ENCODE results near the gene ERBB4.
"Not testable (repeated sequence)": the region's sequence is repeated elsewhere in the genome, so short reads cannot be mapped to it uniquely, and the experiment has no call there.

Gene ERBB4

DNA sequence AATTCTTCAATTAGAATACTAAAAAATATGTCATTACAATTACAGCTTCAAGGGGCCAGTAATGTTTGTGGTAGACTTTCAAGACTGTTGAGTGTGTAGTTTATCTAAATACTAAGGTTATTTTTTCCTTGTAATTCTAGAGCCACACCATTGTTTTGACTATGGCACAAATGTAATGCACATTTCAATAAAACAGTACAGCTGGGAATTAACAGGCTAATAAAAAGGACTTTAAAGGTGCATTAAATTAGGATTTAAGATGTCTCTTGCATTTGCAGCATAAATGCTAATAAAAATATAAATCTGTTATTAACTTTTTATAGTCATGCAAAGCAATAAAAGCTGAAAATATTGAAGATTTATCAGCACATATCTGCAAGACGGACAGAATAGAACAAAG lies 344.8 kb downstream of the ERBB4 start:
- no peak for DNase-seq

DNA sequence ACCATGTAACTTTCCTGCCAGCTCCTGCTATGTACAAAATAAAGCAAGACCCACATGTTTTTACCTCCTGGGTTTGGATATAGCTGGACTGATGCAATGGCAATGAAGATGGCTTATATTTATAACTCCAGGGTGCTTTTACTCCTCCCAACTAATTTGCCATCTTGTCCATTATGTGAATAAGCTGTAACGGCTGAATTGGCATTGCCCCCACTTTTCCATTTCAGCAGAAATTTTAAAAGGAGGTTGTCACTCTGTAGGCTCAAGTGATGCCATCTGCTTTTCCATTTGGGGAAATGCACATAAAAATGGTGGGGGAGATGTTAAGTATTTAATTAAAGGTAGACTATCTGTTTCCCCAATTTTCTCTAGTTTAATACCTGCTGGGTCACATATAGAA lies 345.5 kb downstream of the ERBB4 start:
- DNase-seq = no peak

DNA sequence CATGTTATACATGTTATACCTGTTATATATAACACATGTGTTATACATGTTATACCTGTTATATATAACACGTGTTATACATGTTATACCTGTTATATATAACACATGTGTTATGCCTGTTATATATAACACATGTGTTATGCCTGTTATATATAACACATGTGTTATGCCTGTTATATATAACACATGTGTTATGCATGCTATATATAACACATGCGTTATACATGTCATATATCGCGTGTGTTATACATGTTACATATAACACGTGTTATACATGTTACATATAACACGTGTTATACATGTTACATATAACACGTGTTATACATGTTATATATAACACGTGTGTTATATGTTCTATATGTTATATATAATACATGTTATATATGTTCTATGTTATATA lies 347.2 kb downstream of the ERBB4 start:
- DNase-seq = not testable (repeated sequence)

DNA sequence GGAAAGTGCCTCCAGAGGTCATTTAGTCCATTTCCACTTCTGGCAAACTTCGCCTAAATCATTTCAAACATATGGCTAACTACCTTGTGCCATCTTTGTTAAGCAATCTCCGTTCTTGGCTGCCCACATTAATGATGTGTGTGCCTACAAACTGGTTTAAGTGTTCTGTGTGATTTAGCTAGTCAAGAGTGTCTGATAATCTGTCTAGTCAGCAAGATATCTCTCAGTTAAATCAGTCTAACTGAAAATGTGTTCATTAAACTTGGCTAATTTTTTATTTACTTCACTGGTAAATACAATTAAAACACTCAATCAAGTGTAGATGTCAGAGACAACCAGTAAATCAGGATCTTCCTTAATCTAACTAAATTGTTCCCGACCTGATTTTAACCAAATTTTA lies 352.4 kb downstream of the ERBB4 start:
- no peak for DNase-seq

DNA sequence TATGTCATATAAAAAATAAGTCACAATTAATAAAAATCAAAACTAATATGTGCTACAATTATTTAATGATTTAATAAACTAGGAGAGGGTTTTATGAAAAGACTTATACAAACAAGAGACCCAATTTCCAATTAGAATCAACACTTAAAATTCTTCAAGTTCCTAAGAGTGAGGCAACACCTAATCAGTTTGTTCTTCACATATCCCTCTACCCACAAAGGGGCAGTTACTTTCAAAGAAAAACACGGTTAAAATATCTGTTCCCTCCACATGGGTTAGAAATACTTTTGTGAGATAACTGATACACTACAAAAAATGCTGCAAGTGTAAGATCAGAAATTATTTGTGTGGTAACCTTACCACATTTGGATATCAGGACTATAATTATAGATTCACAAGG lies 357.0 kb downstream of the ERBB4 start:
- no peak for DNase-seq

DNA sequence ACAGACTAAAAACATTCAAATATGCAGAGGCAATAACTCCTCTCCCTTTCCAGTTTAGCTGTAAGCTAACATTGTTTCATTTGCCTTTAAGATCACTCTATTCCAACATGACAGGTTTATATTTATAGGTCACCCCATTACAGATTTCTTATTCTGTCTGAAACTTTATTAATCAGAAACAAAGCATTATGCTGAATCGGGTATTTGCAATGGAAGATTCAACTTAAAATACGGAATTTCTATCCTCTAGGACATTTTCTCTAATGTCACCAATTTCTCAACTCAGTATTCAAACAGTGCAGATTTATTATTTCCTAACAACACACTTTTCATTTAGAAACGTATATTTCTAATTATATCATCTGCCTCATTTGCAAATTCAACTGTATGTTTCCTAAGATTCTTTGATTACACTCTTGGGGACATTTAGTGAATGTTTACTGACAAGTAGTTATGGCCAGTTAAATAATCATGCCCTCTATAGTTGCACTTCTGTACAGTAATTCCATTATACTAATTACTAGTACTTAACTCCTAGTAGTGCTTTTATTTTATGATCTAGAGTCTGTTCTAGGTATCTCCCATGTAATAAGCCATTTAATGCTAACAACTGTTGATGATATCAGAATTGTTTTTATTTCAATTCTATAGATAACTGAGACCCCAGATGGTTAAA lies 358.1 kb downstream of the ERBB4 start:
- DNase-seq = no peak

DNA sequence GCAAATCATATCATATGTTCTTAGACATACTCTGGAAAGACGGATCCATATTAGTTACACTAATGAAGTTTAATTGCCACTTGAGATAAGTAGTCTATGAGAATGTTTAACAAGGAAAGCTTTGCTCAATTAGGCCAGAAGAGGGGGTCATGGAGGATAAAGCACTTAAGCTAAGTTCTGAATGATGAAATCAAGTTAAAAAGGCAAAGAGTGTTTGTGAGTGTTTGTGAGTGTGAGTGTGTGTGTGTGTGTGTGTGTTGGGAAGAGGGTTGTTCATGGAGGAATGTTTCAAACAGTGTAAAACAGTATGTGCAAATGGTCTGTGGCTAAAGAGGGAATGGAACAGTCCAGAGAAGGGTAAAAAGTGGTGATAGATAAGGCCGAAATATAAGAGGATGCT lies 360.9 kb downstream of the ERBB4 start:
- DNase-seq = no peak

DNA sequence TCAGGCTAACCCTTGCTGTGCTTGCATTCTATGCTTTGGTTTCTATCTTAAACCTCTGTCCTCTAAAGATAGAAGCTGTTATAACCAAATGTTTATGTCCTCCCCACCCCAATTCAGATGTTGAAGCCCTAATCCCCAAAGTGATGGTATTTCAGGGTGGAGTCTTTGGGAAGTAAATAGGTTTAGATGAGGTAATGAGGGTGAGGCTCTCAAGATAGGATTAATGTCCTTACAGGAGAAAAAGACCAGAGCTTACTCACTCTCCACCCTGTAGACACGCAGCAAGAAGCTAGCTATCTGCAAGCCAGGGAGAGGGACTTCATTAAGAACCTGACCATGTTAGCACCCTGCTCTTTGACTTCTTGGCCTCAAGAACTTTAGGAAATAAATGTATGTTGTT lies 362.5 kb downstream of the ERBB4 start:
- DNase-seq = no peak

DNA sequence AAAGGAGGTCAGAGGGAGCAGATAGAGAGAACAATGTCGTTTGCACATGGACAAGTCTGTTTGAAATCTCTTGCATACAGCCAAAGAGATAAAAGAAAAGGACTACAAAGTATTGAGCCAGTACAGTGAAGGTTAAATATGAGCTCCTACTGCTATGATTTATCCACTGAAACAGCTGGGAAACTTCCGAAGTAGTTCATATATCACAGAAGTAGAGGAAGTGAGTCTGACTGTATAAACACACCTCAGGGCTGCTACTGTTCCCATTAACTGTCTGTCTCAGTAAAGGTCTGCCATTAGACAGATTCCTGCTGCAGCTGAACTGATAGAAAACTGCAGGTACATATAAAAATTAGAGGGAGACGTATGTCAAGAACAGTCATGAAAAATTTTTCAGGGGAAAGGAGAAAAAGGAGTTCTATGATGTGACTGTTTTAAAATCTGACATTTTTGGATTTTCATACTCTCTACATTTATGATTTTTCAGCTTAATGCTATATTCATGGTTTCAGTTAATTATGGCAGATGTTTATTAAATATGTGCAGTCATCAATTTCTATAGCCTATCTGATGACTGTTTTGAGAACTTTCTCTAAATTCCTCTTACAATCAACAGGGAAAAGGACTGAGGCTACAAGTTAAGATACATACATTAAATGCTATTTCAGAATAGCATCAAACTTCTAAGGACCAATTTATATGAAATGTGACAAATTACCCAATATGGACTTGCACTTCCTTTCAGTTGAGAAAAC lies 364.7 kb downstream of the ERBB4 start:
- DNase-seq = no peak

DNA sequence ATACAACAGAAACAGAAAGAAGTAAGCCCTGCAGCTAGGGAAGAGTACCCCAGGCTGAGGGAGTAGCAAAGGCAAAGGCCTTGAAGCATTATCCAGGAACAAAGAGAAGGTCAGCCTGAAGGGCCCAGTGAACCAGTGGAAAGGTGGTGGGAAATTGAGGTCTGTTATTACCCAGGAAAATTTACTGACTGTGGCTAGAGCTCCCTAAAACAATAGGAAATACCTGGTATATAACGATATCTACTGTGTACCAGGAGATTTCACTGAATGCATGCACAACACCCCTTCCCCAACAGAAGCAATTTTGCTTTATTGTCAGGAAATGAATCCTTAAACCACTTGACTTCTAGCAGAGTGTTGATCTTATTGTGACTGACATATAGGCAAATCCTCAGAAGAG lies 365.3 kb downstream of the ERBB4 start:
- DNase-seq = no peak

DNA sequence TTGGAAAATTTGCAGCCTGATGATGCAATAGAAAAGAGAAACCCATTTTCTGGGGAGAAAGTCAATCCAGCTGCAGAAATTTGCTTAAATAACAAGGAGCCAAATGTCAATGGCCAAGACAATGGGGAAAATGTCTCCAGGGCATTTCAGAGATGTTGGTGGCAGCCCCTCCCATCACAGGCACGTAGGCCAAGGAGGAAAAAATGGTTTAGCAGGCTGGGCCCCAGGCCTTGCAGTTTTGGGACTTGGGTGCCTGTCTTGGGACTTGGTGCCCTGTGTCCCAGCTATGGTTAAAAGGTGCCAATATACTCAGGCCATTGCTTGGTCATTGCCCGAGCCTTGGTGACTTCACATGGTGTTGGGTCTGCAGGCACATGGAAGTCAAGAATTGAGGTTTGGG lies 368.2 kb downstream of the ERBB4 start:
- no peak for DNase-seq

DNA sequence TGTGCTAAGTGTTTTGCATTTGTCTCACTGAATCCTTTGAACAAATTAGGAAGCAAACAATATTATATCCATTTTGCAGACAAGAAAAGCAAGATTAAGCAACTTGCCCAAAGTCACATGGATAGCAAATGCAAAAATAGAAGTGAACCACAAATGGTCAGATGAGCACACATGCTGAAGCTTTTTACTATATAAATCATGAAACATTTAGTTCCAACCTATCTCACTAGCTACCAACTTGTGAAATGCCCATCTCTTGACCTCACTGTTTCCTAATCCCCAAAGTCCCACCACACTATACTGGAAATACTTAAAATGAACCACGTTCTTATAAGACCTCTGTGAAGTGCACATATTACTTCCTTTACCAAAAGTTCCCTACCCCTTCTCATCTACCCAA lies 380.5 kb downstream of the ERBB4 start:
- DNase-seq = no peak

DNA sequence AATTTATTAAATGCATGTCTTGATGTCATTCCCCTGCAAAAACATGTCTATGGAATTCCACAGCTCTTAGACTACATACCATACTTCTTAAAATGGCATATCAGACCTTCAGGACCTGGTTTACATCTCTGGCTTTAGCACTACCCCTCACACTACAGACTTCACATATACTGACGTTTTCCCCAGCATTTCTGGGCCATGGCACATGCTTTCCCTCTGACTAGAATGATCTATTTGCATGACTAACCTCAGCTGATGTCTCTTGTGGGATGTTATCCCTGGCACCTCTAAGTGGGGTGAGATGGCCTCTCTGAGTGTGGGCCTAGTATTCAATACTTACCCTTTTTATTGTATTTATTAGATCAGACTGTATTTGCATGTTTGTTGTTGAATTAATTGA lies 381.6 kb downstream of the ERBB4 start:
- DNase-seq = no peak

DNA sequence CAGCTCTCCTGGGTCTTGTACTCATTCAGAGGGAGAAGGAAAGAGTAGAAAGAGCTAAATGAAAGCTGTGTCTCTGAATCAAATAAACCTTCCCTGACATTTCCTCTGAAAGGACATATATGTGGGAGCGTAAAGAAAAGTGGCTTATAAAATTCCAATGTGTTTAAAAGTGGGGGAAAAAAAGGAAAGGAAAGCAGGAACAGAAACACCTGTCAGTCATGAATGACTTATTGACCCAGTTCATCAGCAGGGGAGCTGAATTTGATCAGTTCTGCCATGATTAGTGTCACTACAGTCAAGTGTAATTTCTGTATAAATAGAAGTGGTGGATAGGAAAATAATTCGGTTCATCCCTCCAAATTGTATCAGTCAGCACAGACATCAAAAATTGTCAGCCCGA lies 382.5 kb downstream of the ERBB4 start:
- DNase-seq = no peak

DNA sequence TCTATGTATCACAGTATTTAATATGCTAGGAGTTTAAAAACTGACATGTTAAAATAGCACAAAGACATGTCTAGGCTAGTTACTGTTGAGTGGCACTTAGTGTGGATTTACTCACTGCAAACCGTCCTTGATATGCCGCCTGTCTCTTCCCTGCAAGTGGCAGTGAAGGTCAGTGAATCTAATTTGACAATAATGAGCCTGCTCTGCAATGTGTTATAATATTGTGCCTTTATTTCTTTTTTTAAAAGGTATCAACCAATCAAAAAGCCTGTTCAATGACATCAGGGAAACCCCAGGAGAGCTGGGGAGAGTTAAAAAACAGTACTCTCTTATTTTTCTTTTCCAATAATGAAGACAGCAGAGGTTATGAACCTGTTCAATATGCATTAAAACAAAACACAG lies 384.1 kb downstream of the ERBB4 start:
- DNase-seq = no peak

DNA sequence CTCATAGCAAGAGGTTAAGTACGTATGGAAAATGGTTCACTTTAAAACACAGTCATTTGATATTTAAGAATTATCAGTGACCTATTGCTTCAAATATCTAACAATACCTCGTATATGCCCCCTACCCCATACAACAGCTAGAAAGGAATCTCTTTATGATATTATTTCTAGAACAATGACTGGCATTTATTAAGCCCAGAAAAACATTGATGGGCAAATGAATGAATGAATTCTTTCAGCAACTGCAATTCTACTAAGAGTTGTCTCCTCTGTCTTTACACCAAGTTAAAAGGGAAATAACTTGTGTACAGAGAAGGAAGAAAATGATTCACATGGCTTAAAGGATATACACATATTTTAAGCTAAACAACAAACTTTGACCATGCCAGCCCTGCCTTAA lies 384.7 kb downstream of the ERBB4 start:
- no peak for DNase-seq

DNA sequence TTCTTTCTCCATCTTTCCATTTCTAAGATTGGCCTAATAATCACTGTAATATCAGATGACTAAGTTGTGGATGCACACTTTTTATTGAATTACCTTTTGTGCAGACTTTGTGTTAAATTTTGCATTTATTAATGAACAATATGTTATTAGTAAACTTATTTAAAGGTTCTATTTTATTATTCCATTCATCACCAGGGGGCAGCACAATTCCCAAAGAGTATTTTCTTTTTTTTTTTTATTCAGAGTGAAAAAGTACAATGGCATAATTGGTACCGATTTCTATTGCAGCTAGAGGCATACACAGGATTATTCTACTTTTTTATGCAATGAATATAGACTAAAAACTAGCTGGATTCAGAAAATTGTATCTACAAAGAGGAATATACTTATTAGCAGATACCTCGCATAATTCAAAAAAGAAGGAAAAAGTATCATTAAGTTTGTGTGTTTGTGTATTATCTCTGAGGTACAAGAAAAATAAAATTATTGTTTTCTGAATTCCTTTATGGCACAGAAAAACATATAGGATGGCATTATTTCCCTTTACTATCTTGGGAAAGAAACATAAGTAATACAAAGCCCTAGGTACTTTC lies 390.6 kb downstream of the ERBB4 start:
- DNase-seq = no peak

DNA sequence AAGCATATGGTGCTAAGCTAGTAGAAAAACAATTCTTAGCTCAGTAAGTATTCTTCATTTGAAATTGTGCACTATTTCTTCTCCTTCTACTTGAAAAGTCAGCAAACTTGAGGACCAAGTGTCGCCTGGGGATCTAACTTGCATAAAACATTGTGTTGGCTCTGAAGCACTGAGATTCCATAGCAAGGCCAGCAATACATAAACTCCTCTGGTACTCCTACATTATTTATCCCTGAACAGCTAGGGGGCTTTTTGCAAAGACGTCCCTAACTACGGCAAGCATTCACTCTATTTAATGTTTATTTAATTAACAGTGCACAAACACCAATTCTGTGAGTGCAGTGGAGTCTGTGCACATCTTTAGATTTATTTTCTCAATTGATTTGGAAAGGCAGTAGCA lies 392.2 kb downstream of the ERBB4 start:
- DNase-seq = no peak

DNA sequence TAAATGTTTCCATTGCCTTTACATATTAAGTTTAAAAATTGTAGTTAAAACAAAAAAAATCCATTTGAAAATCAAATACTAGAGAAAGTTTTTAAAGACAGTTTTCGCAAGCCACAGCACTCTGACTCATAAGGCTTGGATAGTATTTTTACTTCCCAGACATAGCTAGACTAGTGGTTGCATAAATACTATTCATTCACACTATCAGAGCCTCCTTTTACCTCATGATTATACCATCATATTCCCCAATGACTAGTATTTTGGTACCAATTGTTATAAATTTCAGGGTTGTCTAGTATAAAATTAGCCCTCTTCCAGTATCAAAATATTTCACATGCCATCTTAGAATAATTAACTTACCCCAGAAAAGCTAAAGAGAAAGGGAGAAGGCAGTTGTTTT lies 393.5 kb downstream of the ERBB4 start:
- DNase-seq = no peak

DNA sequence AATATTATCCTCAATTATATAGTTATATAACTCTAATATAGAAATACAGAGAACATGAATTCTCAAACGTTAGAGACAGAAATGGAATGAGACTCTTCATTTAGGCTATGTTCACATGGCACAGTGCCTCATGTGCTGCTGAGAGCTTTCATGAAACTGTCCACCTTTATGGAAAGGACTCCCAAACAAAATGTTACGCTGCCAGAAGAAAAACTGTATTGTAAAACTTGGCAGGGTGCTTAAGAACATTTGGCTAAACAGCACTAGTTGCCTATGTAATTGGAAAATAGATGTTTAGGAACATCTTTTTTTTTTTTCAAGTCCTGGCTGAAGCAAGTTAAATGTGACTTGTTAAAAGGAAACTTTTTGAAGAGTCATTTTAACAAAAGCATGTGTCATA lies 396.0 kb downstream of the ERBB4 start:
- DNase-seq = no peak

DNA sequence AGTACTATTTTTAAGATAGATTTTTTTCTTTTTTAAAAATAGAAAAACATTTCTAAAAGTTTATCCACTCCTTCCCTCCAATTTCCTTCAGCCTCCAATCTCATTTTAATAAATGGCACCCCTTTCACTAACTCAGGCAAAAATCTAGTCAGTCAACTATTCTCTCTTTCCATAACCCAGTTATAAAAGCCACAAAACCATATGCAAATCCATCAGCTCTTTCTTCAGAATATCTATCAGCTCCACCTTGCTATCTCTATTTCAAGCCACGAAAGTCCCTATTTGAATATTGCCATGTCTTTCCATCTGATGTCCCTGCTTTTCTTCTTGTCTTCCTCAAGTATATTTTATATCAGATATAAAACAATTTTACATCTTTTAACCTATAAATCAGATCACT lies 397.1 kb downstream of the ERBB4 start:
- no peak for DNase-seq

DNA sequence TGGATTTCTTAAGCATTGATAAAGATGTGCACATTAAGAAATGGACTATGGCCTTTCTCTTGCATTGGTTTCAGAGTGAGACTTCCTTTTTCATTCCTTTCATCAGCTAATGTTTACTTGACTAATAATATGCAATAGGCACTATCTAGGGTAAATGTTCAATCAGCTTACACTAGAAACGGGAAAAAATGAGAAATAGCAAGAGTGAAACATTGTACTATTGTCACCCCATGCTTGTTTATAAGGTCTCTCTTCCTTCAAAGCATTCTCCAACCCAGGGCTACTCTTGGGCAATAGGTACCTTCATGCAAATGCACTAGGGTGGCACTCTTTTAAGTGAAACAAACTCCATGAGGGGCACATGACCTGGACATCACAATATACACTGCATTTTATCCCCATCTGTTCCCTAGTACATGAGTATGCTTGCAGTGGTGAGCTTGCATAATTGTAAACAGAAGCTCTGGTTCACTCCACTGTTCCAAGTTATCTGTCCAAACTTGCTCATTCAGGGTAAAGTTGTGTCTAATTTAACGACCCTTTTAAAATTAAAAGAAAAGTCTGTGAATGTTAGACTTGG lies 402.3 kb downstream of the ERBB4 start:
- DNase-seq = no peak

DNA sequence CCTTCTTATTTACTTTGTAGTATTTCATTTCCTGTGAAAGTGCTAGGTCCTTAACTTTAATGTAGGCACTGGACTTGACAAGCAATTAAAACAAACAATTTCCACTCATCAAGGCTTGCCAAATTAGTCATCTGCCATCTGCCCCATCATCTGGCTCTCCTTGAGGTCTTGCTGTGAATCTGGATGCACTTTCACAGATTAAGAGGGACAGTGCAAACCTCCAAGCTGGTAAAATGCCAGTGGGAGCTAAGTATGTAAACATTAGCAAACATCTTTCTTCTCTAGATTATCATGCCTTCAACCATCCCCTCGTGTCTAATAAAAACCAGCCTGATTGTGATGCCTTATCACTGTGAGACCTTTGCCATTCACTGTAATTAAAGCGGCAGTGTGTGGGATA lies 402.9 kb downstream of the ERBB4 start:
- DNase-seq = no peak

DNA sequence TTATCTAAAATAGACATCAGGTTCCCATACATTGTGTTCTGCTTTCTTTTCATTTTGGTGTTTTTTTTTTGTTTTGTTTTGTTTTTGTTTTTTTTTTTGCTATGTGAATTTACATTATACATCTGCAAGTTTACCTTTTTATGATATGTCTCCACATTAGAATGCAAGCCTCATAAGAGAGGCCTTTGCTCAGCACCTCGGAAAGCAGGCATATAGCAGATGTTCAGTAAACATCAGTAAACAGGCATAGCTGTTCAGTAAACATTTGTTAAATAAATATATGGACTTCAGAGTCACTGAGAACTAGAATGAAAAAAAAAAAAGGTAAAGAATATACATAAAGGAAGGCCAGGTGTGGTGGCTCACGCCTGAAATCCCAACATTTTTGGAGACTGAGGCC lies 405.3 kb downstream of the ERBB4 start:
- DNase-seq = no peak

All from right forelimb (tissue), 1 donor.